NCI-H2107 treated with DMSO at 0.1 percent for 48 hours (cell line): ENCODE measurements around the gene ARL8A.
"Not testable (repeated sequence)": the region's sequence is repeated elsewhere in the genome, so short reads cannot be mapped to it uniquely, and the experiment has no call there.

ENCODE experiments used
- DNase-seq: peaks from one replicate; lab custom pipeline; 2025; ENCODE audit not compliant: unreplicated experiment; lab: John Stamatoyannopoulos, UW

The ARL8A gene

DNA sequence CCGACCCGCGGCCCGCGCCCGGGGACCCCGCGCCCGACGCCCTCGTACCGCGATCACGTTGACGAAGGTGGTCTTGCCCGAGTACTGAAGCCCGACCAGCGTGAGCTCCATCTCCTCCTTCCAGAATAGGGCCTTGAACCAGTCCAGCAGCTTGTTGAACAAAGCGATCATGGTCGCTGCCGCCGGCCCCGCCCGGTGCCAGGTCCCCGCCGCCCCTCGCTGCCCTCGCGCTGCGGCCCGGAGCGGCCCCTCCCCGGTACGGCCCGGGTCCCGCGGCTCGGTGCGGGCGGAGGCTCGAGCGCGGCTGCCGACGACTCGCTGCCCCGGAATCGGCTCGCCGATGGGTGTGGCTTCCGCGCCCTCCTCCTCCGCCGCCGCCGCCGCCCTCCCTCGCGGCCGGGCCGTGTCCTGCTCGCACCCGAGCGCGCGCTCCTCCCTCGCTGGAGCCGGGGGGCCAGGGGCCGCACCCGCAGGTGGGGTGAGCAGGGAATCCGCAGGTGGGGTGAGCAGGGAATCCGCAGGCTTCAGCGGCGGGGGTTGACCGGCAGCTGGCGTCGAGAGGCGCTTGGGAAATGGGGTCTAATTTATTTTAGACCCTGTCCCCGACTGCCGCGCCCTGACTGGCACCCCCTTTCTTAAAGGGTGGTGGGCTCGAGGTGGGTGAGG, at the start of gene ARL8A:
ARL8A (minus strand) TSS at position 336 of the 666 bp plus-strand sequence; CDS start at position 171, 165 bp downstream.
- no peak for DNase-seq

DNA sequence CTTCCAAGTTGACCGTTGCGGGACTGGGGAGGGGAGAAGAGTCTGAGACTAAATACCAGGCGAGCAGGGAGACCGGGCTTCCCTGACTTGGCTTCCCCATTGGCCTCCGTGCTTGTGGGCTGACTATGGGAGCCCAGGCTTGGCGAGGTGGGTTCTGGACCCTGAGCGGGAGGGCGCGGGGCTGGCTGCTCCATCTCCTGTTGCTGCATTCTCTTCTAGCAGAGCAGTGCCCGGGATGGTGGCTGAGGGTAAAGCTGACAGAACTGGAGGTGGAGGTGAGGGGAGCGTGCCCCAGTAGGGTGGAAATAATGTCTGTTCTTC, 49.8 kb upstream of the ARL8A start:
- DNase-seq = no peak

DNA sequence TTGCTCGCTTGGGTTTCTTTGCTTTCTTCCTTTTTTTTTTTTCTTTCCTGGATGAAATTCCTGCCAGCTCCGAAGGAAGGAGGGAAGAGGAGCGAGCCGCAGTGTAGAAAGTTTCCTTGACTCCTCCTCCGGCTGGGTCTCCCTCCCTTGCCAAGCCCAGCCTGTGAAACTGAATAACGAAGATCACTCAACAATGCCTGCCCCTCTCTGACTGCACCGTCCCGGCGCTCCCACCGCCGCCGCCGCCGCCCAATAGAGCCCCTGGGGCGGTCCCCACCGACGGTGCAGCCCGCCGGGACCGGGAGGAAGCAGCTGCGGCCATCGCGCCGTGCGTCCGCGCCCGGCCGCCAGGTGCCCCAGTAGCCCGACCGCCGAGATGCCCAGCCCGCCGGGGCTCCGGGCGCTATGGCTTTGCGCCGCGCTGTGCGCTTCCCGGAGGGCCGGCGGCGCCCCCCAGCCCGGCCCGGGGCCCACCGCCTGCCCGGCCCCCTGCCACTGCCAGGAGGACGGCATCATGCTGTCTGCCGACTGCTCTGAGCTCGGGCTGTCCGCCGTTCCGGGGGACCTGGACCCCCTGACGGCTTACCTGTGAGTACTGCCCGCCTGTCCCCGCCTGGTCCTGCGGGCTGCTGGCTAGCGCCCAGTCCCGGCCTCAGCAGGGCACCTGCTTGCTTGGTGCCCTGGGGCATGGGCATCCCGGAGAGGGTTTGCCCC, 49.2 kb upstream of the ARL8A start, which contains the start of gene LGR6:
LGR6 (plus strand) TSS at position 186 of the 714 bp plus-strand sequence; CDS start at position 377, 191 bp downstream.
- no peak for DNase-seq

DNA sequence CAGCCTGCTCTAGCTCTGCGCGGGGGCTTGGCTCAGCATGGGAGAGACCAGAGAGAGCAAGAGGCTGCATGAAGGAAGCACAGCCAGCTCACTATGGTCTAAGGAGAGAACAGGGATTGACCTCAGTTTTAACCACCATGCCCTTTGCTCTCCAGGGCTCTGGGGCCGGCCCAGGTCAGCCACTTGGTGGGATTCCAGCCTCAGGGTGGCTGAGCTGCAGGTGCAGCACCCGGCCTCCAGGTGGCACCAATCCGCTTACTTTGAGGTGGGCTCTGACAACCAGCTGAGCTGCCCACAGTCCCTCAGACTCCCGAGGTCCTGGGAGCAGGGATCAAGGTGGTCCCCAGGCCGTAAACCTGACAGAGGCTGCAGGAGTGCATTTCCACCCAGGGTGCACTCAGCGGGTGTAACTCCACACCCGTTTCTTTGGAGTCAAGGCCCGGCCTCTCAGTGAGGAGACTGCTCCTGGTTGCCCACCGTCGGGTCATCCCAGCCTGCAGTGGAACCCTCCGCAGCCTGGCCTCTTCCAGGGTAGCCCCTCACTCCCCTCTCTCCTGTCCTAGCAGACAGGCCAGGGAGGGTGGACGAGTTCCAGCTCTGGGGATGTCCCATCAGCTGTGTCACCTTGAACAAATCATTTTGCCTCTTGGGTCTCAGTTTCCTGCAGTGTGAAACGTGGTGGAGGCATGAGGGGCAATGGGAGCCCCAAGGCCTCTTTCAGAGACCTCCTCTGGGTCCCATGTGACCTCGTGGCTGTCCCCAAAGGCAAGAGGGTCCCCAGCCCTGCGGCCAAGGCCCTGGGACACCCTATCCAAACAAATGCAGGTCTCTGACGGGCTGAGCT, 48.5 kb upstream of the ARL8A start:
- no peak for DNase-seq

DNA sequence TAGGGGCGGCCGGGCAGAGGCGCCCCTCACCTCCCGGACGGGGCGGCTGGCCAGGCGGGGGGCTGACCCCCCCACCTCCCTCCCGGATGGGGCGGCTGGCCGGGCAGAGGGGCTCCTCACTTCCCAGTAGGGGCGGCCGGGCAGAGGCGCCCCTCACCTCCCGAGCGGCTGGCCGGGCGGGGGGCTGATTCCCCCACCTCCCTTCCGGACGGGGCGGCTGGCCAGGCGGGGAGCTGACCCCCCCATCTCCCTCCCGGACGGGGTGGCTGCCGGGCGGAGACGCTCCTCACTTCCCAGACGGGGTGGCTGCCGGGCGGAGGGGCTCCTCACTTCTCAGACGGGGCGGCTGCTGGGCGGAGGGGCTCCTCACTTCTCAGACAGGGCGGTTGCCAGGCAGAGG, 46.9 kb upstream of the ARL8A start:
- DNase-seq = not testable (repeated sequence)

DNA sequence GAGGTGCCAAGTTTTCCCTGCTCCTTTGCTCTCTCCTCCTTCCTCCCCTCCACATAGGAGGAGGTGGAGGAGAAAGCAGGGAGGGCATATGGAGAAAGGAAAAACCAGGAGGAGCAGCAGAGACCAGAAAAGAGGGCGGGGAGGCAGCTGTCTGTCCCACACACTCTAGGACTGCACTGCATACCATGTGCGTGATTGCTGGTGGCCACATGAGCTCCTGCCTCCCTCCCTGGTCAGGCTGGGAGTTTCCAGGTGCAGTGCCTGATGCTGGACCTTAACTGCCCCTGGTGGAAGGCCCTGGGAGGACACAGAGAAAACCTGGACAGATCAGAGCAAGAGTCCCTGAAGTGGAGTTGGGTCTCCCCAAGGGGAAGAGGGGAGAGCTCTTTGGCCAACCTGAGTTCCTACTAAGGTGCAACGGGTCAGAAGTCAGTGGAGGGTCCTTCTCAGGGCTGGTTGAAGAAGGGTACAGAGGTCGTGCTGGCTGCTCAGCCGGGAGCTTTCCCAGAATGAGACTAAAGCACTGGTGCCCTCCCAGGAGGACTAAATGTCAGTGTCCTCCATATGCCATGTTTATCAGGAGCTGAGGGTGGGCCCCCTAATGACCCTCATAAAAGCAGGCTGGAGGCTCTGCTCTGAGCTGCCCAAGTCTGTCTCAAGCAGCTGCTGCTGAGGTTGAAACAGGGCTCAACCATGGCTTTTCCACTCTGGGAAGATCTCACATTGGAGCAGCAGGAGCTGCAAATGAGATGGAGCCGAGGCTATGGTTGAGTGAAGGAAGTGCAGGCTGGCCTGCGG, 45.6 kb upstream of the ARL8A start:
- no peak for DNase-seq

DNA sequence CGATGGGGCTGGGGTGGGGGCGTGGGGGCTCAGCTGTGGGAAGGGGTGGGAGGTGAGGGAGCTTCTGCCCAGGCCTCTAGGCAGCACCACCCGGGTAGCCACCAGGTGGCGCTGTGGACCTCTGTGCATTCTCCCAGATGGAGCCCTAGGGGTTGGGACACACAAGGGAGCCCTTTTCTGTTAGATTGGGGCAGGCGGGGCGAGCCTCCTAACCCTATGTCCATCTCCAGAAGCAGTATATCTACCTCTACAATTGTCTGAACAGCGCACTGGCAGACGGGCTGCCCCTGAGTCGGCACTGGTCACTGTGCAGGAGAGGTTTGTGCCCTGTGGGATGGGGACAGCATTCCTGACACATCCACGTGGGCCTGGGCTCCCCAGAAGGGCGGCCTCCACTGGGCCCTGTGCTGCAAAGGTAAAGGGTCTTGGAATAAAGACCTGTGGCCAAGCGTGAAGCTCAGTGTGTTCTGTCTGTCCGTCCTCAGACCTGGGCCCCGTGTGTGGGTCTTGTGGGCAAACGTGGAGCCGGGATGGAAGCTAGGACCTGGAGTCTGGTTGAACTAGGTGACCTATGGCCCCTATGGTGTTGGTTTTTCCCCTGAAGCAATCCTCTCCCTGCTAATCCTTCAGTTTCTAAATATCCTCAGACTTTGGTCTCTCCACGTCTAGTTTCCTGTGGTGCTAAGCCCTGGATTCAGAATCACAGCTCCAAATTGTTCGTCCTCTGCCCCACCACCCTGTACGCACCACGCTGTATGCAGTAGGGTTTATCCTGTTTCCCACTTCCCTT, 44.7 kb upstream of the ARL8A start:
- DNase-seq = no peak

DNA sequence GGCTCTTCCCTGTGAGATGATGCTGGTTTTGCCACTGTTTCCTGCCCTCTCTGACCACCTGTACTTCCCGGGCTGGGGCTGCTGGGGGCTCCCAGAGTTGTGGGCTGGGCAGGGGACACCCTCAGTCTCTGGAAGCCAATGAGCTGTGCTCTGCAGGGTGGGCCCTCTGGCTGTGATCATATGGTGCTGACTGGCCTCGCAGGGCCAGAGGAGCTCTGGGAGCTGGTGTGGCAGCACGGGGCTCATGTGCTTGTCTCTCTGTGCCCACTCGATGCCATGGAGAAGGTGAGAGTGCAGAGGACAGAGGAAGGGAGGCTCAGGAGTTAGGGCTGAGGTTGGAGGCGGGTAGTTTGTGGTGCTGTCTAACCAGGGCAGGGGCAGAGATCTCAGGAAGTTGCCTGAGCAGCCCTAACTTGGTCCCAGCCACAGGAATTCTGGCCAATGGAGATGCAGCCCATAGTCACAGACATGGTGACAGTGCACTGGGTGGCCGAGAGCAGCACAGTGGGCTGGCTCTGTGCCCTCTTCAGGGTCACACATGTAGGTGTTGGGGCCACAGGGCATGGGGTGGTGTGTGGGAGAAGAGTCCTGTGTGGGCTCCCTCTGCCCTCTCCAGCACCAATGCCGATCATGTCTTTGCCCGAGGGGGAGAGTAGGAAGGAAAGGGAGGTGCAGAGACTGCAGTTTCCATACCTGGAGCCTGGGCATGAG, 43.3 kb upstream of the ARL8A start:
- no peak for DNase-seq

DNA sequence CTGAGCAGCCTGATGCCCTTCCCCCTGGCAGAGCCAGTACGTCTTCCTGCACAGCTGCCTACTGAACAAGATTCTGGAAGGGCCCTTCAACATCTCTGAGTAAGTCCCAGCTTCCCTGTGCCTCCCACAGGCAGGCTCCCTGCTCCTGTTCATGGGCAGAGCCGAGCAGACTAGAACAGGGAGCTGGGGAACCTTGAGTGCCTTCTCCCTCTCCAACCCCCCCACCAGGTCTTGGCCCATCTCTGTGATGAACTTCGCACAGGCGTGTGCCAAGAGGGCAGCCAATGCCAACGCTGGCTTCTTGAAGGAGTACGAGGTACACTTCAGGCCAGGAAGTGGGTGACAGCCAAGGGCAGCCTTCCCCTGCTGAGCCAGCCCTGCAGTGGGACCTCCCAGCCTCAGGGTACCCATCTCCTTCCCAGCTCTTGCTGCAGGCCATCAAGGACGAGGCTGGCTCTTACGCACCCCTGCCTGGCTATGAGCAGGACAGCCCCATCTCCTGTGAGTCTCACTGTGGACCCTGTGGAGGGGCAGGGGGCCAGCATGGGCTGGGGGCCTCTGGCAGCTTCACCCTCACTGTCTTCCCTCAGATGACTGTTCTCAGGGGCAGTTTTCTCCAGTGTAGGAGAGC, 42.6 kb upstream of the ARL8A start:
- DNase-seq = no peak

DNA sequence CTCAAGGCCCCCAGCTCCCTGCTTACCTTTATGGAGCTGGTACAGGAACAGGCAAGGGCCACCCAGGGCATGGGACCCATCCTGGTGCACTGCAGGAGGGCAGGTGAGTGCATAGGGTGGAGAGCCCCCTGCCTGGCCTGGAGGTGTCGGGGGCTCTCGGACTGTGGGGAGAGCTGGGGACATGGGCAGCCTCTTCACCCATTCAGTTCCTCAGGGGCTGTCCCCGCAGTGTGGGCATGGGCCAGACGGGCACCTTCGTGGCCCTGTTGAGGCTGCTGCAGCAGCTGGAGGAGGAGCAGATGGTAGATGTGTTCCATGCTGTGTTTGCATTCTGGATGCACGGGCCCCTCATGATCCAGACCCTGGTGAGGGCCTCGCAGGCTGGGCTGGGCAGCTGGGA, 41.8 kb upstream of the ARL8A start:
- no peak for DNase-seq

DNA sequence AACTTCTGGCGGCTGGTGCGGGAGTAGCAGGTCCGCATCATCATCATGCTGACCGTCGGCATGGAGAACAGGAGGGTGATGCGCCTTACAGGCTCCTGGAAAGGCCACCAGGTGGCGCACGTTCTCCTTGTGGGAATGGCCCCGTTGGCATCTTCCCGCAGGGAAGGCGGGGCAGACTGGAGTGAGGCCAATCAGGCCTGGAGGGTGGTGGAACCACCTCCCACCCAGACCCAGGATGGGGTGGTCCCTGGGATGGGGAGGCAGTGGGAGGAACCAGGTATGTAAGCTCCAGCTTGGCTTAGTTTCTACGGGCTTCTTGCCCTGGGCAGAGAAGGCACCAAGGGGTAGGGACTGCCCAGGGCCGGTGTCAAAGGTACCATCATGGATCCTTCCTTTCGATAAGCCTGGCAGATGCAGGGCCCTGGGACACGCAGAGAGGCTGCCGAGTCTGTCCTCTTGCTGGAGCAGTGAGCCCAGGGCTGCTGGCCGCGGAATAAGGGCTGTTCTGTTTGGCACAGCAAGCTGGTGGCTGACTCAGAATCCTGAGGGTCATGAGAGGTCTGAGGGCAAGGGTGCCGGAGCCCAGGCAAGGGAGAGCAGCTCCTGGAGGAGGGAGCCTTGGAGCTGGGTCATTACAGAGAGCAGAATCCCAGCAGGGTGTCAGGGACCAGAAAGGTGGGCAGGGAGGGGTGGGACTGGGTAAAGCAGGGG, 40.4 kb upstream of the ARL8A start:
- peak; percentile 82 for DNase-seq

DNA sequence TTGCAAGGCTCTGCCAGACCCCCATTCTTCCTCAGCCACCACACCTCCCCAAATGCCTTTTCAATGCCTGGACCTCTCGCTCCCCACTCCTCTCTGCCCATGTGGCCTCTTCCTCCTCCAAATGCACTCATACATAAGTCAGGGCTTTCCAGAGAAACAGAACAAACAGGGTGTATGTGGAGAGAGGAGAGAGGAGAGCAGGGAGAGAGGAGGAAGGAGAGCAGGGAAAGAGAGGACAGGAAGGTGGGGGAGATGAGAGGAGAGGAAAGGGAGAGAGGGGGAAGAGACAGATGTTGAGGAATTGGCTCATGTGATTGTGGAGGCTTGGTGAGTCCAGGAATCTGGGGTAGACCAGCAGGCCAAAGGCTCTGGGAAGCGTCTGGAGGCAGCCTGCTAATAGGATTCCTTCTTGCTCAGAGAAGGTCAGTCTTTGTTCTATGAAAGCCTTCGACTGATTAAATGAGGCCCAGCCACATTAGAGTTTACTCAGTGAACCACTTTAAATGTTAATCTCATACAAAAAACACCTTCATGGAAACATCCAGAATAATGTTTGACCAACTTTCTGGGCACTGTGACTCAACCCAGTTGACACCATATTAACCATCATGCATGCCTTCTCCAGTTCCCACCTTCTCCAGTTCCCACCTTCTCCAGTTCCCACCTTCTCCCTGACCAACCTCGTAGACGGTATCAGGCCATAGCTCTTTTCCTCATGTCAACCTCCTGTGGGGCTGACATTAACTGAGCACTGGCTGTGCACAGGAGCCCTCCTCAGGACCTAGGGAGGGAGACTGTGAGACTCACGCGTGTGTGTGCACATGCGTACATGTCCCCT, 37.7 kb upstream of the ARL8A start:
- DNase-seq = no peak

DNA sequence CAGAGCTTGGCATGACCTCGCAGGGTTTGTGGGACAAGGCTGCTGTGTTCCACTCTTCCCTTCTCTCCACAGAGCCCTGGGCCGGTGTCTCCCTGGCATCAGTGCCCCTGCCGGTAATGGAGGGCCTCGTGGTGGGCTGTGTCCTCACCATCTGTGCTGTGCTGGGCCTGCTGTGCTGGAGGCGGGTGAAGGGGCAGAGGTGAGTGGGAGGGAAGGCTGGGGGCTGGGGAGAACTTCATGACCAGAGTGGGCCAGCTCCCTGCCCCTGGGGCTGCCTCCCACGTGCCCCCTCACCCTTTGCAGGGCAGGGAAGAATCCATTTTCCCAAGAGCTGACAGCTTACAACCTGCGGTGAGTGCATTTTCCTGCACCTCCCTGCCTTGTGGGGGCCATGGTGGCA, 37.0 kb upstream of the ARL8A start:
- no peak for DNase-seq

DNA sequence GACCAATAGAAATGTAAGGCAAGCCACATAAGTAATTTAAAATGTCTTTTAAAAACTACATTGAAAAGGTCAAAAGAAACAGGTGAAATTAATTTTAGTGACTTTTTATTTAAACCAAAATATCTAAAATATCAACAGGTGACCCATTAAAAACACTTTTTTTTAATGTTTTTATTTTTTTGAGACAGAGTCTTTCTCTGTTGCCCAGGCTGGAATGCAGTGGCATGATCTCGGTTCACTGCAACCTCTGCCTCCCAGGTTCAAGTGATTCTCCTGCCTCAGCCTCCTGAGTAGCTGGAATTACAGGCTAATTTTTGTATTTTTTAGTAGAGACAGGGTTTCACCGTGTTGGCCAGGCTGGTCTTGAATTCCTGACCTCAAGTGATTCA, 36.2 kb upstream of the ARL8A start:
- DNase-seq = not testable (repeated sequence)

DNA sequence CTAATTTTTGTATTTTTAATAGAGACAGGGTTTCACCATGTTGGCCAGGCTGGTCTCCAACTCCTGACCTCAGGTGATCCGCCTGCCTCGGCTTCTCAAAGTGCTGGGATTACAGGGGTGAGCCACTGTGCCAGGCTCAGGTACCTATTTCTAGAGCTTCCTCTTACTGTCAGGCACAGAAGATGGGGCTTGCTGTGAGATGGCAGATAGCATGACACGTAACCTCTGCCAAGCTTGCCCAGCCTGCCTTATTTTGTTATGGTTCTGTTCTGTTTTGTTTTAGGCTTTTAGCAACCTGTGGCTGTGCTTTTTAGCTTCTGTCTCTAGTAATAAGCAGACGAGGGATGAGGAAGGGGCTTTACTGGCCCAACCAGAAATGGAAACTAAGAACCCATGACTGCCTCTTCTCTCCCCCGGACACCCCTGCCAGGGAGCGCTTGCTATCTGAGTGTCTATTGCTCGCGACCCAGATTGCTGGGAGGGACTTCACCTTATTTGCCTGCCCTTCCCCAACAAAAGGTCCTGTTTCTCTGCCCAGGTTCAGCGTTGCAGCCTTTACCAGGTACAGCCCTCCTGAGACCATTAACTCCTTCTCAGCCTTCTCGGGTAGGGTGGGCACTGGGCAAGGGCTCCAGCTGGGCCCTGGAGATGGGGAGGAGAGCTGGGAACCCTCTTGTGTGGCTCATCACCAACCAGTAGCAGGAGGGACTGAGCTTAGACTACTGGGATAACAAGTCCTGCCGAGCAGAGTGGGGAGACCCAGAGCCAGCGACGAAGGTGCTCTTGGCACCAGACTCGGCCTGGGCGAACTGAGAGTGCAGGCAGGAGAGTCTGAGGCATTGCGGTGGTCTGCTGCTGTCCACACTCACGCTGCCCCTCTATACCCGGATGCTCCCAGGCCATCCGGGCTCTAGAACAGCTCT, 35.6 kb upstream of the ARL8A start:
- DNase-seq = no peak
